ENCODE data around the gene CAV2. TPM values are rescaled to one million over a fixed set of nuclear protein-coding genes. Genes with fewer than 3 reads are reported as not detected.

Gene CAV2
- total and polyA plus RNA-seq, 2 of the 8 experiments (the other 6 are each of a cell fraction or from before 2014, with no cell fraction given), result 2.8 to 4.7 TPM

DNA sequence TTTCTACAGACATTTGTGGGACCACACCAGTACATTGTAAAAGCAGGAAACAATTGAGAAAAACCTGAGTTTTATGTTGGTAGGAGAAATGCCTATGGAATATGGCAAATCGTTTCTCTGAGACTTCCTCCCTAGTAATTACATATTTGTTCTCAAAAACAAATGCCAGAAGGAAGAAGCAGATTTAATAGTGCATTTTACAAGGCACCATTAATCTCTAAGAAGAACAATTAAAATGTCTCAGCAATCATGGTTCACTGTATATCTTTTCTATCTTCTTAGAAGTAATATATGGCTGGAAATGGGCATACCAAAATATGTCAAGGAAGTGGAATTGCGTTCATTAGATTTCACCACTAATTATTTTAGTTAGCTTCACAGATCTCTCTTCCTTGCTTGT lies 38.6 kb downstream of the CAV2 start:
- no peak overlapping the region for H3K4ac ChIP-seq (replicated peaks; ENCODE audit: insufficient read length, low read depth, low read length)
- H3K9me3 ChIP-seq (ENCODE audit: insufficient read depth in 2 of 2, low read depth in 1 of 2, low read length in 1 of 2), result no peaks in the 10 kb centered on the region
- H3K27me3 ChIP-seq (replicated peaks in 1 of 4; ENCODE audit: control insufficient read depth in 3 of 4, extremely low read depth in 1 of 4, insufficient read depth in 3 of 4, low read length in 3 of 4), result no peaks in the 10 kb centered on the region
- POLR2A ChIA-PET (ENCODE audit: partially characterized antibody), result no interaction called here
- DNase-seq (ENCODE audit: low read depth in 1 of 2, low spot score in 2 of 2) (no peak), FAIRE-seq (no peak)
- no peak overlapping the region for H3K4me2 ChIP-seq (ENCODE audit: insufficient read depth in 1 of 2, low read depth in 2 of 2, low read length in 2 of 2)
- no peak overlapping the region for H3K56ac ChIP-seq (replicated peaks; ENCODE audit: insufficient read length, low read depth, low read length)
- H2AK5ac ChIP-seq (ENCODE audit: low read depth, low read length), result no peak overlapping the region
- H2BK12ac ChIP-seq (ENCODE audit: low read depth, low read length), result no peak overlapping the region
- no peak overlapping the region for H2BK120ac ChIP-seq (replicated peaks; ENCODE audit: low read depth, low read length)
- H3K23me2 ChIP-seq (ENCODE audit: low read depth, low read length), result no peaks in the 10 kb centered on the region
- H3K4me1 ChIP-seq (replicated peaks in 1 of 4; ENCODE audit: control insufficient read depth in 3 of 4, insufficient read depth in 4 of 4, low read length in 3 of 4), result no peaks in the 10 kb centered on the region
- H3K27ac ChIP-seq (ENCODE audit: low read depth, low read length), result no peak overlapping the region
- no peak overlapping the region for H4K8ac ChIP-seq (ENCODE audit: extremely low read depth, insufficient read depth, low read length)
- no peak overlapping the region for H4K91ac ChIP-seq (replicated peaks; ENCODE audit: insufficient read length, low read length)
- CTCF ChIA-PET (ENCODE audit: partially characterized antibody), result interaction anchor here (4.3 kb wide), 1 partner anchor 12 kb away, joined by 22 read pairs; the partner anchor contains the start of gene CAV1
- no peak overlapping the region for H2BK20ac ChIP-seq (ENCODE audit: low read length)
- no peaks in the 10 kb centered on the region for H3K36me3 ChIP-seq (ENCODE audit: control insufficient read depth in 2 of 4, insufficient read depth in 4 of 4, low read length in 3 of 4)
- no peak overlapping the region for H3K23ac ChIP-seq (ENCODE audit: insufficient read length)
- TF ChIP-seq GABPA (IDR thresholded peaks at IDR 0.05; ENCODE audit: borderline replicate concordance, insufficient read depth, low read length) (no peak), RNF2 (IDR thresholded peaks at IDR 0.05; ENCODE audit: borderline replicate concordance, low read depth, low read length, missing control alignments, poor library complexity, severe bottlenecking) (no peak), GTF2F1 (IDR thresholded peaks at IDR 0.05; ENCODE audit: borderline replicate concordance, low read depth, low read length) (no peak), JUND (IDR thresholded peaks at IDR 0.05; ENCODE audit: low read length) (no peak), SP2 (IDR thresholded peaks at IDR 0.05; ENCODE audit: low read length) (no peak), CHD1 (IDR thresholded peaks at IDR 0.05; ENCODE audit: low read depth, low read length) (no peak)
- TF ChIP-seq, protein P1, sequence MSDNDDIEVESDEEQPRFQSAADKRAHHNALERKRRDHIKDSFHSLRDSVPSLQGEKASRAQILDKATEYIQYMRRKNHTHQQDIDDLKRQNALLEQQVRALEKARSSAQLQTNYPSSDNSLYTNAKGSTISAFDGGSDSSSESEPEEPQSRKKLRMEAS (IDR thresholded peaks at IDR 0.05), result no peak
- no peak overlapping the region for H2BK5ac ChIP-seq (ENCODE audit: low read depth, low read length)
- H4K5ac ChIP-seq (ENCODE audit: insufficient read length, low read depth, low read length), result no peak overlapping the region
- no peaks in the 10 kb centered on the region for H3K79me2 ChIP-seq (ENCODE audit: control insufficient read depth in 1 of 2, insufficient read depth in 2 of 2, low read length in 2 of 2)
- no peak overlapping the region for H3K18ac ChIP-seq (ENCODE audit: extremely low read depth, low read length)
- no peak overlapping the region for H3K9ac ChIP-seq (replicated peaks in 1 of 4; ENCODE audit: extremely low read depth in 1 of 4, low read depth in 3 of 4, low read length in 3 of 4)
- H4K20me1 ChIP-seq (replicated peaks in 1 of 2; ENCODE audit: control insufficient read depth in 1 of 2, insufficient read depth in 2 of 2, low read length in 2 of 2), result no peaks in the 10 kb centered on the region
- H3K79me1 ChIP-seq (ENCODE audit: low read depth, low read length), result no peaks in the 10 kb centered on the region
- WGBS, 2 experiments (ENCODE audit: extremely low coverage in 1 of 2, insufficient coverage in 1 of 2, insufficient read length in 1 of 2, insufficient replicate concordance in 2 of 2, low coverage in 1 of 2, low lambda C conversion rate in 2 of 2, missing lambda C conversion rate in 1 of 2), result 88% methylated on average over 2 of the region's 2 CpGs; no CpG with 5 or more reads in 1 of the 2 experiments
- no peak overlapping the region for H2BK15ac ChIP-seq (ENCODE audit: low read length)
- no peak overlapping the region for H2AFZ ChIP-seq (ENCODE audit: low read length)
- H3K14ac ChIP-seq (ENCODE audit: insufficient read length), result no peak overlapping the region
- no peak overlapping the region for H3K4me3 ChIP-seq (ENCODE audit: extremely low read depth in 1 of 4, insufficient read depth in 2 of 4, low read depth in 3 of 4, low read length in 4 of 4)
